ENCODE measurements around the gene ATP1A1. TPM values are rescaled to one million over a fixed set of nuclear protein-coding genes. Genes with fewer than 3 reads are reported as not detected.

Gene ATP1A1
- total and polyA plus RNA-seq, 9 donors: 106 to 388 (median 196) TPM

DNA sequence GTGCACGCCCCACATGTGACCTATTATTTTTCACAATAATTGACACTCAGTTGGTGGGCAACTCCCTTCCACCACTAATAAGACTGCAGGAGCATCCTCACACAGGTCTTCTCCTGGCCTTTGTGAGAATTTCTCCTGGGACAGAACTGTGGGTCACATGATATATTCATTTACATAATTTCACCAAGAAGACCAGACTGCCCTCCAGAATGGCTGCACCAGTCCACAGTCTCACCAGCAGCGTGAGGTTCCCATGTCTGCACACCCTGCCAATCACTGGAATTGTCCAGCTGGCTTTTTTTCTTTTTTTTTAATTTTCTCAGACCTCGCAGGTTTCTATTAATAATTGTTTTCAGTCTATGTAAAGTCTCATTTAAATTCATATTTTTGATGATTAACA, 41.3 kb downstream of the ATP1A1 start:
- H3K27me3 ChIP-seq: no peaks in the 10 kb centered on the region
- WGBS, 3 donors: 94 to 96% (median 95%) methylated on average over 3 of the region's 3 CpGs
- no peaks in the 10 kb centered on the region for H3K36me3 ChIP-seq
- TF ChIP-seq EP300 (IDR thresholded peaks at IDR 0.05): no peak
- no peak for TF ChIP-seq POLR2A (IDR thresholded peaks at IDR 0.05)
- TF ChIP-seq, protein P1, sequence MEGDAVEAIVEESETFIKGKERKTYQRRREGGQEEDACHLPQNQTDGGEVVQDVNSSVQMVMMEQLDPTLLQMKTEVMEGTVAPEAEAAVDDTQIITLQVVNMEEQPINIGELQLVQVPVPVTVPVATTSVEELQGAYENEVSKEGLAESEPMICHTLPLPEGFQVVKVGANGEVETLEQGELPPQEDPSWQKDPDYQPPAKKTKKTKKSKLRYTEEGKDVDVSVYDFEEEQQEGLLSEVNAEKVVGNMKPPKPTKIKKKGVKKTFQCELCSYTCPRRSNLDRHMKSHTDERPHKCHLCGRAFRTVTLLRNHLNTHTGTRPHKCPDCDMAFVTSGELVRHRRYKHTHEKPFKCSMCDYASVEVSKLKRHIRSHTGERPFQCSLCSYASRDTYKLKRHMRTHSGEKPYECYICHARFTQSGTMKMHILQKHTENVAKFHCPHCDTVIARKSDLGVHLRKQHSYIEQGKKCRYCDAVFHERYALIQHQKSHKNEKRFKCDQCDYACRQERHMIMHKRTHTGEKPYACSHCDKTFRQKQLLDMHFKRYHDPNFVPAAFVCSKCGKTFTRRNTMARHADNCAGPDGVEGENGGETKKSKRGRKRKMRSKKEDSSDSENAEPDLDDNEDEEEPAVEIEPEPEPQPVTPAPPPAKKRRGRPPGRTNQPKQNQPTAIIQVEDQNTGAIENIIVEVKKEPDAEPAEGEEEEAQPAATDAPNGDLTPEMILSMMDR (IDR thresholded peaks at IDR 0.05): no peak
- intact Hi-C loops (cut with DNase I): no loop called here
- DNase-seq: no peak
- H3K4me1 ChIP-seq (ENCODE audit: insufficient read depth): peaks cover 11% of the 10 kb centered on the region
- H3K27ac ChIP-seq: no peak overlapping the region
- no peak overlapping the region for H3K4me3 ChIP-seq
- H3K9me3 ChIP-seq: no peaks in the 10 kb centered on the region

DNA sequence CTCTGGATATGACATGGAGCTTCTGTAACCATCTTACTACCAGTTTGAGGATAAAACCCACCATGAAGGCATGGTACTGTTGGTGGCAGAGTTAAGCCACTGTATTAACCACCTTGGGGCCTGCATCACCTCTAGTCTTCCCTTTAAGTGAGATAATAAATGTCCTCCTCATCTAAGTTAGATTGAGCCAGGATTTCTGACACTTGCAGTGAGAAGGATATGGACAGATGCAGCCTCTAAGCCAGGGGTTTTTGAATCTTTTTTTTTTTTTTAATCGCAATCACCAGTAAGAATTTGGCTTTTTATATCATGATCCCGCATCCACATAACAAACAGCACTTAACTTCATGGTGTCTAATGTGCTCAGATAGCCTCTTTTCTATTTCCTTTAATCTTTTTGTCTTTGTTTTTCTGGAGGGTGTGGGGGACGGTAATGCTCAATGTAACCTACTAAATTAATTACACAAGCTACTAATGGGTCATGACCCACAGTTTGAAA, 42.2 kb downstream of the ATP1A1 start:
- 74 to 84% (median 80%) methylated on average over 3 of the region's 3 CpGs for WGBS, 3 donors
- no peaks in the 10 kb centered on the region for H3K27me3 ChIP-seq
- no peaks in the 10 kb centered on the region for H3K36me3 ChIP-seq
- H3K4me3 ChIP-seq: no peak overlapping the region
- intact Hi-C loops (cut with DNase I): loop anchor here in 2 of 4 donors (5.0 kb wide), 1 partner anchor 38 kb away; no protein-coding TSS in a partner anchor
- H3K9me3 ChIP-seq: no peaks in the 10 kb centered on the region
- no peak for DNase-seq
- H3K27ac ChIP-seq: peak overlapping the region in 1 of 2 donors; percentile 19
- H3K4me1 ChIP-seq (ENCODE audit: insufficient read depth): peaks cover 11% of the 10 kb centered on the region
- TF ChIP-seq POLR2A (IDR thresholded peaks at IDR 0.05) (no peak), EP300 (IDR thresholded peaks at IDR 0.05) (no peak)
- TF ChIP-seq, protein P1 (IDR thresholded peaks at IDR 0.05): no peak

DNA sequence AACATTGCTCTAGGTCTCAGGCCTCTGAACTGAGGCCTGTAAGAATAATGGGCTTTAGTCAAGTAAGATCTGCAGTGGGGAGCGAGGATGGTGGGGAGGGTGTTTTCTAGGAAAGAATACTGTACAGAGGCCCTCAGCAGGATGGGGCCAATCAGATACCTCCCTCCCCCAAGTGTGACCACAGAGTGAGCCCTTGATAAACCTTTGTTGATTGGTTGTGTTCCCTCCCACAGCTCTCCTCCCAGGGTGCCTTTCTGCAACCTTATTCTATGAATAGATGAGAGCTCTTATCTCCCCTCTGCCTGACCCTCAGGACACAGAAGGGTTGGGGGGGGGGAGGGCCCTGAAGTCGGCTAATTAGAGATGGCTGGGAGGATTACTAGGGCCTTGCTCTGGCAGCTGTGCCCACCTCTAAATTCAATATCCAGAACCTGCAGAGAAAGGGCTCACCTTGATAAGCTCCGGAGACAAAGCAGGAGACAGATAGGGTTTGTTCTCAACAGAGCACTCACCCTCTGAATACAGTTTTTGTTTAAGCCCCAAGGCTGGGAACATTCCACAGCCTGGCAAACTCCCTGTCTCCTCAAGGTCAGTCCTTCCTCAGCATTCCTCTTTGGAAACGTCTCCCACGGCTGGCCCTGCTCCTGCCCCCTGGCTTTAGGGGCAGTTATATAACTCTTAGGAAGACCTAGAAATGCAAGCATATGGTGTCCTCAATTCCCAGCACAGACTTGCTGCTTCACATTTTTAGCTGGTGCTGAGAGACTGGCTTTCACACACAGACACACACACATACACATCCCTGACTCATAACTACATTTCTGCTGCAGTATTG, 42.9 kb downstream of the ATP1A1 start:
- DNase-seq: peak in 3 of 5 donors; percentile 30 to 60 (median 45)
- 20 to 30% (median 21%) methylated on average over 5 of the region's 5 CpGs for WGBS, 3 donors
- intact Hi-C loops (cut with DNase I): loop anchor here in 2 of 4 donors (5.0 kb wide), 1 partner anchor 39 kb away; no protein-coding TSS in a partner anchor
- H3K9me3 ChIP-seq: no peaks in the 10 kb centered on the region
- H3K36me3 ChIP-seq: no peaks in the 10 kb centered on the region
- no peak for TF ChIP-seq POLR2A (IDR thresholded peaks at IDR 0.05)
- TF ChIP-seq EP300 (IDR thresholded peaks at IDR 0.05): no peak
- TF ChIP-seq, protein P1 (IDR thresholded peaks at IDR 0.05): no peak
- H3K27me3 ChIP-seq: no peaks in the 10 kb centered on the region
- no peak overlapping the region for H3K4me3 ChIP-seq
- peak overlapping the region in 1 of 2 donors; percentile 19 for H3K27ac ChIP-seq
- H3K4me1 ChIP-seq (ENCODE audit: insufficient read depth): peaks cover 11% of the 10 kb centered on the region

DNA sequence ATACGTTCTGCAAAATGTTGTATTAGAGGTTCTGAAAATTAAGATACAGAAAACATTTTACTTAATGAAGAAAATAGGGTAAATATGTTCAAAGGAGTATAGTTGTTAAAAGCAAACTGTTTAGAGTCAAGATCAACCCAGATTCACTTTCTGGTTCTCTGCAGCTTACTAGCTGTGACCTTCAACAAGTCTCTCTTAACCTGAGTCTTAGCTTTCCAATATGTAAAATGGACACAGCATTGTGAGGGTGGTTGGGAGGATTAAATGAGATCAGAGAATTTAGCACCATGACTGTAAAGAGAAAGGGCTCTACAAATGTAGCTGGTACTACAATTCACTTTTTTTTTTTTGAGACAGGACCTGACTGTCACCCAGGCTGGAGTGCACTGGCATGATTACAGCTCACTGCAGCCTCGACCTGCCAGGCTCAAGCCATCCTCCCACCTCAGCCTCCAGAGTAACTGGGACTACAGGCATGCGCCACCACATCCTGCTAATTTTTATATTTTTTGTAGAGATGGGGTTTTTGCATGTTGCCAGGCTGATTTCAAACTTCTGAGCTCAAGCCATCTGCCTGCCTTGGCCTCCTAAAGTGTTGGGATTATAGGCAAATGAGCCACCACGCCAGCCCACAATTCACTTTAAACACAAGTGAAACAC, 43.9 kb downstream of the ATP1A1 start:
- no peak for TF ChIP-seq POLR2A (IDR thresholded peaks at IDR 0.05)
- TF ChIP-seq EP300 (IDR thresholded peaks at IDR 0.05): no peak
- TF ChIP-seq, protein P1 (IDR thresholded peaks at IDR 0.05): no peak
- H3K4me3 ChIP-seq: no peak overlapping the region
- no peak overlapping the region for H3K27ac ChIP-seq
- H3K27me3 ChIP-seq: no peaks in the 10 kb centered on the region
- intact Hi-C loops (cut with DNase I): loop anchor here in 2 of 4 donors (5.0 kb wide), 1 partner anchor 40 kb away; no protein-coding TSS in a partner anchor
- peaks cover 11% of the 10 kb centered on the region for H3K4me1 ChIP-seq (ENCODE audit: insufficient read depth)
- no peaks in the 10 kb centered on the region for H3K36me3 ChIP-seq
- H3K9me3 ChIP-seq: no peaks in the 10 kb centered on the region
- no peak for DNase-seq
- 82 to 87% (median 84%) methylated on average over 4 of the region's 4 CpGs for WGBS, 3 donors

Measured in ovary (tissue), 9 donors.